Ascending aorta (tissue), 2 donors: Measurements from ENCODE around the gene RBP5. TPM values are rescaled to one million over a fixed set of nuclear protein-coding genes. Genes with fewer than 3 reads are reported as not detected.

ENCODE experiments used
- DNase-seq, 2 donors: peaks; one replicate each; pipeline ENCODE4 v3.0.0-alpha.2; 2019; ENCODE audit warnings: low spot score in 2 of 2
- H3K27ac ChIP-seq, 2 donors: fragments of 200-600 bp; sonication (generic); one replicate each; pipeline ENCODE4 v1.5.1; 2016 to 2017; ENCODE audit warnings: mild to moderate bottlenecking in 1 of 2
- H3K27me3 ChIP-seq: fragments of 200-600 bp; sonication (generic); one replicate; pipeline ENCODE4 v1.5.1; 2017
- H3K36me3 ChIP-seq, 2 donors: fragments of 200-600 bp; sonication (generic); one replicate each; pipeline ENCODE4 v1.5.1; 2016
- H3K4me1 ChIP-seq, 2 donors: fragments of 200-600 bp; sonication (generic); one replicate each; pipeline ENCODE4 v1.5.1; 2016 to 2017; ENCODE audit warnings: mild to moderate bottlenecking in 1 of 2
- H3K4me3 ChIP-seq, 2 donors: fragments of 200-600 bp; sonication (generic); one replicate each; pipeline ENCODE4 v1.5.1; 2016 to 2017; ENCODE audit warnings: mild to moderate bottlenecking in 1 of 2
- H3K9me3 ChIP-seq, 2 donors: fragments of 200-600 bp; sonication (generic); one replicate each; pipeline ENCODE4 v1.5.1; 2016
- CTCF ChIP-seq, 3 experiments: fragments of 200-600 bp in 2 of 3; fragments of 450-650 bp in 1 of 3; sonication (generic) in 2 of 3; IDR thresholded peaks; one replicate each; pipeline ENCODE4 v1.5.1; 2016 to 2019; ENCODE audit warnings: antibody characterized with exemption in 3 of 3, mild to moderate bottlenecking in 1 of 3, moderate library complexity in 1 of 3
- intact Hi-C: fragments of 100-400 bp; cut with DNase I; formaldehyde crosslinking; loops from one replicate; pipeline ENCODE4 v1.15.1; 2023
- total RNA-seq: library from RNA; depleted of rRNA; stranded (reverse); fragments of >200 nt; gene quantifications from one replicate; pipeline ENCODE4 v1.1.0, GENCODE V29; 2016

Gene RBP5
- total RNA-seq, 1 donor from 2014 or later = 0.96 TPM

GRCh38 chr12:7141351-7142005, 12.8 kb upstream of the RBP5 start:
- Histone ChIP-seq H3K27me3 (no peaks in the 10 kb centered on the region), H3K27ac (no peak overlapping the region), H3K4me1 (no peaks in the 10 kb centered on the region), H3K36me3 (peaks cover 10 to 24% of the 10 kb centered on the region in 2 donors), H3K4me3 (no peak overlapping the region), H3K9me3 (no peaks in the 10 kb centered on the region)
- no peak for DNase-seq
- intact Hi-C loops = loop anchor here (10.0 kb wide), 1 partner anchor 493 kb away; no protein-coding TSS in a partner anchor
- no peak for TF ChIP-seq CTCF (IDR thresholded peaks at IDR 0.05)

- Histone ChIP-seq H3K27ac (no peak overlapping the region), H3K4me1 (no peaks in the 10 kb centered on the region), H3K36me3 (peaks cover 15 to 30% of the 10 kb centered on the region in 2 donors), H3K27me3 (no peaks in the 10 kb centered on the region), H3K9me3 (no peaks in the 10 kb centered on the region), H3K4me3 (no peak overlapping the region)
- TF ChIP-seq CTCF (IDR thresholded peaks at IDR 0.05) = no peak
- no peak for DNase-seq
- intact Hi-C loops = no loop called here
Observed at GRCh38 chr12:7139200-7139599, 10.5 kb upstream of the RBP5 start.

- H3K4me3 ChIP-seq = no peak overlapping the region
- no peaks in the 10 kb centered on the region for H3K9me3 ChIP-seq
- intact Hi-C loops = no loop called here
- no peak for TF ChIP-seq CTCF (IDR thresholded peaks at IDR 0.05)
- peaks cover 15 to 26% of the 10 kb centered on the region in 2 donors for H3K36me3 ChIP-seq
- H3K4me1 ChIP-seq = no peaks in the 10 kb centered on the region
- no peaks in the 10 kb centered on the region for H3K27me3 ChIP-seq
- DNase-seq = no peak
- H3K27ac ChIP-seq = no peak overlapping the region
Observed at GRCh38 chr12:7137908-7138307, 9.2 kb upstream of the RBP5 start.

- no peak for TF ChIP-seq CTCF (IDR thresholded peaks at IDR 0.05)
- Histone ChIP-seq H3K4me1 (no peaks in the 10 kb centered on the region), H3K27ac (no peak overlapping the region), H3K27me3 (no peaks in the 10 kb centered on the region), H3K9me3 (no peaks in the 10 kb centered on the region), H3K36me3 (peaks cover 15 to 24% of the 10 kb centered on the region in 2 donors), H3K4me3 (no peak overlapping the region)
- DNase-seq = no peak
- intact Hi-C loops = no loop called here
Observed at GRCh38 chr12:7136676-7137075, 8.0 kb upstream of the RBP5 start.

GRCh38 chr12:7136071-7136470, 7.4 kb upstream of the RBP5 start:
- Histone ChIP-seq H3K4me1 (no peaks in the 10 kb centered on the region), H3K4me3 (no peak overlapping the region), H3K27me3 (no peaks in the 10 kb centered on the region), H3K27ac (no peak overlapping the region), H3K9me3 (no peaks in the 10 kb centered on the region), H3K36me3 (peaks cover 15 to 24% of the 10 kb centered on the region in 2 donors)
- no peak for TF ChIP-seq CTCF (IDR thresholded peaks at IDR 0.05)
- intact Hi-C loops = no loop called here
- DNase-seq = no peak
